Left renal cortex interstitium (tissue), 4 donors: ENCODE data around the gene NLN. TPM values are rescaled to one million over a fixed set of nuclear protein-coding genes. Genes with fewer than 3 reads are reported as not detected.
"Not testable (repeated sequence)": the region's sequence is repeated elsewhere in the genome, so short reads cannot be mapped to it uniquely, and the experiment has no call there.

ENCODE experiments used
- DNase-seq, 4 donors: peaks; one replicate each; pipeline ENCODE4 v3.0.0-alpha.2; 2013; ENCODE audit warnings: low read depth in 4 of 4, low spot score in 2 of 4, missing footprints in 1 of 4
- polyA plus RNA-seq, 4 donors: library from polyadenylated mRNA; unstranded; fragments of 120-200 nt; gene quantifications; one replicate each; pipeline ENCODE4 v1.2.1, GENCODE V29; 2013; ENCODE audit not compliant: insufficient read length in 4 of 4

The NLN gene
- polyA plus RNA-seq, 4 donors = 32.1 to 36.5 (median 36.1) TPM

- no peak for DNase-seq
Observed at GRCh38 chr5:65828022-65828896, 106.3 kb downstream of the NLN start.

GRCh38 chr5:65830856-65831255 lies 108.9 kb downstream of the NLN start:
- no peak for DNase-seq

DNA sequence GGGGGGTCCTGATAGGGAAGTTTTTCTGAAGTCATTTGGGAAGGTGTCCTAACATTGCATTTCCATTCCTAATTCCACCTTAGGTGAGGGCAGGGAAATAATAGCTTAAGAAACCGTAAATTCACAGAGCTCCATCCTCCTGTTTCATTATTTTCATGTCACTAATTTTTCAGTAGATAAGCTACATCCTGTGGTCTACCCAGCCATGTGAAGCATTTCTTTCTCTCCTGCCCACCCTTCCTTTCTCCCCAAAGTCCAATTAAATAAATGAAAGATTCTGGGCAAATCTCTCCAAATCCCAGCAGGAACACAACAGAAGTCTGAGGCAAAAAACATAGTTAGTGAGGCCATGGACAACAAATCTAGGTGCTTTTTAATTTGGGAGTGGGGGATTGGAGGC lies 109.3 kb downstream of the NLN start:
- DNase-seq = no peak

- no peak for DNase-seq
Observed at GRCh38 chr5:65832152-65832551, 110.1 kb downstream of the NLN start.

DNA sequence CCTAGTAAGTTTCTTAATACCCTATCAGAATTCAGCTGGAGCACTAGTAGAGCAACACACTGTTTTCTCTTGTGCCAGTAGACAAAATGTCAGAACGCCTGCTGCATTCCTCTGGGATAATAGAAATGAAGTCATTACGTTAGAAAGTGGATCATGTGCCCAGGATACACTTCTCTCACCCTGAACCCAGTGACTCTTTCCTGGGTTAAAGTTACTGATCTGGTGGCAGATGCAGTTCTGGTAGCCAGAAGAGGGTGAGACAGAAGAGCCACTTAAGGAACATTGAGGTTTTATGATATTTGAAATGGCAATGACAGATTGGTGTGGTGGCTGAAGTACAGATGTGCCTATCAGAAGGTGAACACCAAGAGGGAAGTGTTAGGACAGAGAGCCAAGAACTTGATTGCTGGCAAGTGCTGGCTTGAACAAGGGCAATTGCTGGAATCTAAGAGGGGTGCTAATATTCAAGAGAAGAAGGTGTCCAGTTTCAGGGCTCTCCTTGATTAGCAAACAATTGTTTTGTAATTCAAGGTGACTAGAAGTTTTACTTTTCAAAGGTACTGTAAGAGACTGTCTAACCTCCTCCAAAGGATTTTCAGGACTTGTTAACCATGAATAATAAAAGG lies 110.7 kb downstream of the NLN start:
- DNase-seq = no peak

- no peak for DNase-seq
Observed at GRCh38 chr5:65833780-65834179, 111.8 kb downstream of the NLN start.

- no peak for DNase-seq
Observed at GRCh38 chr5:65834306-65834705, 112.3 kb downstream of the NLN start.

- no peak for DNase-seq
Observed at GRCh38 chr5:65835191-65835590, 113.2 kb downstream of the NLN start.

DNA sequence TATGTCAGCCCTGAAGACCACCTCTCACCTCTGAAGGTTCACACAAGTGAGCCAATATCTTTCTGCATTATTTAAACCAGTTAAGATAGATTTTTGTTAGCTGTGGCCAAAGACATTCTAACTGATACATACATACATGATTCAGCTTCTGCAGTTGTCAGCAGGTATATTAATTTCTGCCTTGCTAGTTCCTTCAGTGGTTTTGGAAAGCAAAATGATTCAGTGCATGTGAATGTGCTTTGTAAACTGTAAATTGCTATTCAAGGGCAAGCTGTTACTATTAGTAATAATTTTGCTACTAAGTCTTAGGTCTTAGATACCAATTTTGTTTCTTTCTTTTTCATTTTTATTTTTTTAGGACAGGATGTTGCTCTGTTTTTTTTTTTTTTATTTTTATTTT lies 115.1 kb downstream of the NLN start:
- no peak for DNase-seq

- not testable (repeated sequence) for DNase-seq
Observed at GRCh38 chr5:65839170-65839569, 117.2 kb downstream of the NLN start.

- DNase-seq = no peak
Observed at GRCh38 chr5:65840071-65840470, 118.1 kb downstream of the NLN start.

- DNase-seq = not testable (repeated sequence)
Observed at GRCh38 chr5:65844763-65845162, 122.8 kb downstream of the NLN start.

DNA sequence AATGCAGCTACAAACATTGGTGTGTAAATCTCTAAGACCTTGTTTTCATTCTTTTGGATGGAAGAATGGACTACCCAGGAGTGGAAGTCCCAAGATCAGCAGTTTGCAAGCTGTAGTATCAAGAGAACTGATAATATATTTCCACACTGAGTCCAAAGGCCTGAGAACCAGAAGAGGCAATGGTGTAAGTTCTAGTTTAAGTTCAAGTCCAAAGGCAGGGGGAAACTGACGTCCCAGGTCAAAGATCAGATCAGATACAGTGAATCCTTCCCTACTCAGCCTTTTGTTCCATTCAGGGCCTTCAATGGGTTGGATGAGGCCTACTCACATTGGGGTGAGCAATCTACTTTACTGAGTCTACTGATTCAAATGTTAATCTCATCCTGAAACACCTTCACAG lies 124.1 kb downstream of the NLN start:
- DNase-seq = no peak

DNA sequence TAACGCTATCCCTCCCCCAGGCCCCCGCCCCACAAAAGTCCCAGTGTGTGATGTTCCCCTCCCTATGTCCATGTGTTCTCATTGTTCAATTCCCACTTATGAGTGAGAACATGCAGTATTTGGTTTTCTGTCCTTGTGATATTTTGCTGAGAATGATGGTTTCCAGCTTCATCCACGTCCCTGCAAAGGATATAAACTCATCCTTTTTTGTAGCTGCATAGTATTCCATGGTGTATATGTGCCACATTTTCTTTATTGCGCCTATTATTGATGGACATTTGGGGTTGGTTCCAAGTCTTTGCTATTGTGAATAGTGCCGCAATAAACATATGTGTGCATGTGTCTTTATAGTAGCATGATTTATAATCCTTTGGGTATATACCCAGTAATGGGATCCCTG lies 125.0 kb downstream of the NLN start:
- DNase-seq = not testable (repeated sequence)

GRCh38 chr5:65849918-65850317 lies 127.9 kb downstream of the NLN start:
- not testable (repeated sequence) for DNase-seq

DNA sequence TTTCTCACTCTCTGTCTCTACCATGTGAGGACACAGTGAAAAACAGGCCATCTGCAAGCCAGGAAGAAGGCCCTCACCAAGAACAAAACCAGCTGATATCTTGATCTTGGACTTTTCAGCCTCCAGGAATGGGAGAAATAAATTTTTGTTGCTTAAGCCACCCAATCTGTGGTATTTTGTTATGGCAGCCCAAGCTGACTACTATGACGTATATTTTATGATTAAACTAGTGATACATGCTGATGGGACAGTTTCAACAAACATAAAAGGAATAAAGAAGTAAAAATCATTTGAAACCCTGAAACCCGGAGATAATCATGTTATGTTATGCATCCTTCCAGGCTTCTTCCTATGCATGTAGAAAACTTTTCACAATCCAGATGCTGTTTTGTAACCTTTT lies 132.9 kb downstream of the NLN start:
- no peak for DNase-seq

- DNase-seq = no peak
Observed at GRCh38 chr5:65855766-65856315, 133.8 kb downstream of the NLN start.

DNA sequence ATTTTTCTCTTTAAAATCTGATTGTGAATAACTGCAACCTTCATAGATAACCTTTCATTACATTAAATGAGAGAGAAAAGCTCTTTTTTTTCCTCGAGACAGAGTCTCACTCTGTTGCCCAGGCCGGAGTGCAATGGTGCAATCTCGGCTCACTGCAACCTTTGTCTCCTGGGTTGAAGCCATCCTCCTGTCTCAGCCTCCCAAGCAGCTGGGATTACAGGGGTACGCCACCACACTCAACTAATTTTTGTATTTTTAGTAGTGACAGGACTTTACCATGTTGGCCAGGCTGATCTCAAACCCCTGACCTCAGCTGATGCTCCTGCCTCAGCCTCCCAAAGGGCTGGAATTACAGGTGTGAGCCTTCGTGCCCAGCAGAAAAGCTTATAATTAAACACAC lies 134.5 kb downstream of the NLN start:
- DNase-seq = no peak

- DNase-seq = no peak
Observed at GRCh38 chr5:65858316-65858715, 136.3 kb downstream of the NLN start.

DNA sequence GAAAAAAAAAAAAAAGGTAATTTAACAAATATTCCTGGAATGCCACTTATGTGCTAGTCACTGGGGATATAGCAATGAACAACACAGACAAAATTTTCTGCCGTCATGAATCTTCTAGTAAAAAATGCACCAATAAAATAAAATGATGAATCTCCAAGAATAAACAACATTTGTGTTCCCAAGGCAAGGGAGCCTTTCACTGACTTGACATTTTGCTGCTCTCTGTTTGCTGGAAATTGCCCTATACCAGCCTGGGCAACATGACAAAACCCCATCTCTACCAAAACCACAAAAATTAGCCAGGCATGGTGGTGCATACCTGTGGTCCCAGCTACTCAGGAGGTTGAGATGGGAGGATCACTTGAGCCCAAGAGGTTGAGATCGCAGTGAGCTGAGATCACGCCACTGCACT lies 139.8 kb downstream of the NLN start:
- DNase-seq = no peak

GRCh38 chr5:65862384-65862783 lies 140.4 kb downstream of the NLN start:
- DNase-seq = no peak

DNA sequence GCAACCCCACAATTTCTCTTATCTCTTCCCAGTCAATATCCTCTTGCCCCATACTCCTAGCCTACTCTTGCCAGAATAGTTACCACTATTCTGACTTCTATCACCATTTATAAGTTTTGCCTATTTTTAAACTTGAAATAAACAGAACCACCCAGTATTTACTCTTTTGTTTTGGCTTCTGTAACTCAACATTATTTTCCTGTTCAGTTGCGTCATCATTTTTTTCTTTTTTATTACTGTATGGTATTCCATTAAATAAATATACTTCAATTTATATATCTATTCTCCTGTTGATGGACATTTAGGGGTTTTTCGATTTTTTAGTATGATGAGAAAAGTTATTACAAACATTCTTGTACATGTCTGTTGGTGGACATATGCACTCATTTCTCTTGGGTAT lies 141.7 kb downstream of the NLN start:
- DNase-seq = no peak
